Measurements from ENCODE around the gene LHX3. TPM values are rescaled to one million over a fixed set of nuclear protein-coding genes. Genes with fewer than 3 reads are reported as not detected.
A peak's percentile ranks its signal among the peaks of the same experiment; 100 is the strongest.

The LHX3 gene
- total and polyA plus RNA-seq, 12 donors: not detected

- Histone ChIP-seq H3K9me3 (replicated peaks in 1 of 3) (no peaks in the 10 kb centered on the region), H3K27ac (peak overlapping the region in 3 of 5 donors; percentile 0 to 38 (median 16)), H3K4me3 (no peak overlapping the region), H3K36me3 (replicated peaks in 1 of 2) (no peaks in the 10 kb centered on the region), H3K27me3 (no peaks in the 10 kb centered on the region), H3K4me1 (replicated peaks in 1 of 2) (peaks cover 23 to 37% of the 10 kb centered on the region in 2 donors)
- WGBS, 4 donors: 69 to 77% (median 70%) methylated on average over 19 to 50 of the region's 50 CpGs
- peak; percentile 45 to 76 (median 65) for DNase-seq
- TF ChIP-seq POLR2A (IDR thresholded peaks at IDR 0.05): no peak
- TF ChIP-seq CTCF (IDR thresholded peaks at IDR 0.05): no peak
- intact Hi-C loops (cut with DNase I): no loop called here
Measured at GRCh38 chr9:136251264-136252115, 46.6 kb upstream of the LHX3 start.

GRCh38 chr9:136250676-136251075 lies 45.7 kb upstream of the LHX3 start:
- H3K4me1 ChIP-seq (replicated peaks in 1 of 2): peaks cover 22 to 29% of the 10 kb centered on the region in 2 donors
- H3K4me3 ChIP-seq: no peak overlapping the region
- no peak for DNase-seq
- no peaks in the 10 kb centered on the region for H3K27me3 ChIP-seq
- TF ChIP-seq CTCF (IDR thresholded peaks at IDR 0.05) (no peak), POLR2A (IDR thresholded peaks at IDR 0.05) (no peak)
- 71 to 81% (median 73%) methylated on average over 7 to 10 of the region's 10 CpGs for WGBS, 4 donors
- intact Hi-C loops (cut with DNase I): no loop called here
- peak overlapping the region in 1 of 5 donors; percentile 38 for H3K27ac ChIP-seq
- no peaks in the 10 kb centered on the region for H3K36me3 ChIP-seq (replicated peaks in 1 of 2)
- H3K9me3 ChIP-seq (replicated peaks in 1 of 3): no peaks in the 10 kb centered on the region

GRCh38 chr9:136249877-136250559 lies 45.1 kb upstream of the LHX3 start:
- H3K27me3 ChIP-seq: no peaks in the 10 kb centered on the region
- no peaks in the 10 kb centered on the region for H3K36me3 ChIP-seq (replicated peaks in 1 of 2)
- no peaks in the 10 kb centered on the region for H3K9me3 ChIP-seq (replicated peaks in 1 of 3)
- WGBS, 4 donors: 35 to 53% (median 49%) methylated on average over 28 to 30 of the region's 30 CpGs
- H3K27ac ChIP-seq: peak overlapping the region in 2 of 5 donors; percentile 3 to 56
- no peak overlapping the region for H3K4me3 ChIP-seq
- TF ChIP-seq POLR2A (IDR thresholded peaks at IDR 0.05): no peak
- peak in 1 of 6 experiments; percentile 12 for TF ChIP-seq CTCF (IDR thresholded peaks at IDR 0.05)
- DNase-seq: peak in 4 of 7 donors; percentile 47 to 65 (median 56)
- intact Hi-C loops (cut with DNase I): no loop called here
- peaks cover 17 to 23% of the 10 kb centered on the region in 2 donors for H3K4me1 ChIP-seq (replicated peaks in 1 of 2)
